Activated naive CD4-positive, alpha-beta T cell treated with anti-CD3 and anti-CD28 coated beads for 36 hours (primary cell): ENCODE measurements around the gene TRAPPC2L. TPM values are rescaled to one million over a fixed set of nuclear protein-coding genes. Genes with fewer than 3 reads are reported as not detected.

ENCODE experiments used
- CTCF ChIA-PET: fragments of 350-600 bp; sonication (Branson Sonifier 250); formaldehyde crosslinking; loops from one replicate; lab custom pipeline; 2021; ENCODE audit warnings: antibody characterized with exemption; lab: Charles Lee
- DNase-seq: peaks from one replicate; pipeline ENCODE4 v3.0.0-alpha.2; 2020
- H3K27ac Mint-ChIP-seq: one replicate; pipeline ENCODE4 v1.8.0; 2021; ENCODE audit warnings: mild to moderate bottlenecking, mixed read lengths
- H3K27me3 Mint-ChIP-seq: one replicate; pipeline ENCODE4 v1.8.0; 2021; ENCODE audit warnings: low read depth, mixed read lengths
- H3K36me3 Mint-ChIP-seq: one replicate; pipeline ENCODE4 v1.8.0; 2021; ENCODE audit warnings: low read depth, mixed read lengths
- H3K4me1 Mint-ChIP-seq: one replicate; pipeline ENCODE4 v1.8.0; 2021; ENCODE audit warnings: low read depth, mixed read lengths
- H3K4me3 Mint-ChIP-seq: one replicate; pipeline ENCODE4 v1.8.0; 2021; ENCODE audit warnings: mild to moderate bottlenecking, moderate library complexity, mixed read lengths
- H3K9me3 Mint-ChIP-seq: one replicate; pipeline ENCODE4 v1.8.0; 2021; ENCODE audit warnings: mixed read lengths
- intact Hi-C: fragments of 100-400 bp; cut with micrococcal nuclease; formaldehyde crosslinking; loops from one replicate; pipeline ENCODE4 v1.15.1; 2023
- total RNA-seq, 2 experiments: library from RNA; stranded (reverse); gene quantifications; one replicate each; pipeline ENCODE4 v1.2.3, GENCODE V29; 2021

Gene TRAPPC2L
- total RNA-seq, 2 experiments from 2014 or later, result 57.7 to 66.1 TPM

- H3K36me3 Mint-ChIP-seq, result no peaks in the 10 kb centered on the region
- intact Hi-C loops, result loop anchor here (2.0 kb wide), 2 partner anchors 53 to 73 kb away; partner anchors contain the start of gene CDT1
- peaks cover 23% of the 10 kb centered on the region for H3K4me1 Mint-ChIP-seq
- H3K27ac Mint-ChIP-seq, result no peak overlapping the region
- no peaks in the 10 kb centered on the region for H3K27me3 Mint-ChIP-seq
- peak overlapping the region; percentile 88 for H3K4me3 Mint-ChIP-seq
- no peaks in the 10 kb centered on the region for H3K9me3 Mint-ChIP-seq
- peak; percentile 6 for DNase-seq
- CTCF ChIA-PET, result interaction anchor here (1.4 to 2.9 kb wide), 3 partner anchors 41 to 360 kb away, joined by 3 to 45 read pairs (median 5); partner anchors contain the start of gene APRT
Observed at GRCh38 chr16:88856122-88856827, 652 bp upstream of the TRAPPC2L start.

DNA sequence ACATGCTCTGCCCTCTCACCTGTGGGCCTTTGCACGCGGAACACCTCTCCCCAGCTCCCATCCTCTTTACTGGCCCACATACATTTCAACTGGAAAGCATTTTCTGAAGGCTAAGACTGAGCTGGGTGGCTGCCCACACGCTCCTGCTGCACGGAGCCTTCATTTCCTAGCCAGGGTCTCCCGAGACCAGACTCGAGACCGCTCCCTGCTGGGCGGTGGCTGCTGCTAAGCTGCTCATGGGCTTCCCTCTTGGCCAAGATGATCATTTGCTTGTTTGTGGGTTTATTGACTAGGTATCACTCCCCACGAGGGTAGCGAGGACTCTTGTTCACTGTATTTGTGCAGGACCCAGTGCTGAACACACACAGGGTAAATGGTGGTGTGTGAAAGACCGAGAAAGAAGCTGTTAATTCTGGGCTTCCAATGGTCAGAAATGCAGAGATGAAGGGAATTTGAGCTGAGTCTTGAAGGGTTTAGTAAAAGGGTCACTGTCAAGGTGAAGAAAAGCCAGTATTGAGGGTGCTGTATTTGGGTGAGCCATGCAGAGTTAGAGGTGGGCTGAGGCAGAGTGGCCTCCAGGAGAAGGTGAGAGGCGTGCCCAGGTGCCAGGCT is 907 bp downstream of the TRAPPC2L start:
- Mint-ChIP-seq H3K27me3 (no peaks in the 10 kb centered on the region), H3K9me3 (no peaks in the 10 kb centered on the region), H3K4me1 (peaks cover 23% of the 10 kb centered on the region), H3K4me3 (peak overlapping the region; percentile 88), H3K27ac (peak overlapping the region; percentile 48), H3K36me3 (no peaks in the 10 kb centered on the region)
- CTCF ChIA-PET, result interaction anchor here (0.6 to 2.9 kb wide), 14 partner anchors 11 to 358 kb away, joined by 3 to 45 read pairs (median 4); partner anchors contain the start of gene APRT
- peak; percentile 75 for DNase-seq
- intact Hi-C loops, result loop anchor here (1.0 to 2.0 kb wide), 6 partner anchors 46 to 702 kb away; partner anchors contain the start of genes CDT1, CTU2, RNF166 and RPL13

GRCh38 chr16:88859381-88860091 is 2.6 kb downstream of the TRAPPC2L start:
- Mint-ChIP-seq H3K36me3 (no peaks in the 10 kb centered on the region), H3K27me3 (no peaks in the 10 kb centered on the region), H3K4me1 (peaks cover 23% of the 10 kb centered on the region), H3K9me3 (no peaks in the 10 kb centered on the region), H3K4me3 (no peak overlapping the region), H3K27ac (no peak overlapping the region)
- intact Hi-C loops, result no loop called here
- DNase-seq, result no peak
- CTCF ChIA-PET, result interaction anchor here (1.0 to 2.9 kb wide), 2 partner anchors 12 to 44 kb away, joined by 3 to 45 read pairs; partner anchors contain the start of gene APRT

DNA sequence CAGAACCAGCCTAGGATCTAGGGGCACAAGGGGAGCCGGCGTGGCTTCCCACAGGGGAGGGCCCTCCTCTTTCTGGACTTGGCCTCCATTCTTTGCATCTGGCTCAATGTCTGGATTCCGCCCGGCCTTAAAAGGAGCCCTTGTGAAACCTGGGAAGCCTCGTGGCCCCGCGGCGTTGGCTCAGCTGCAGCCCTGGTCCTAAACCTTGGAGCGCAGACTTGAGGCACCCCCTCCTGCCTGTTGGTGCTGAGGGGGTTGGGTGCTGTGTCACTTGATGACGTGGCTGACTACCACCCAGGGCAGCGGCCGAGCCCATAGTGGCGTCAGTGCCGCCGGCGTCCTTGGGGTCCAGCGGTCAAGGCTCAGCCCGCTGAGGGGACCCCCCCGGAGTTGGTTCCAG is 4.4 kb downstream of the TRAPPC2L start:
- intact Hi-C loops, result no loop called here
- DNase-seq, result no peak
- H3K36me3 Mint-ChIP-seq, result no peaks in the 10 kb centered on the region
- CTCF ChIA-PET, result no interaction called here
- peaks cover 13% of the 10 kb centered on the region for H3K4me1 Mint-ChIP-seq
- no peak overlapping the region for H3K4me3 Mint-ChIP-seq
- H3K27ac Mint-ChIP-seq, result no peak overlapping the region
- H3K27me3 Mint-ChIP-seq, result no peaks in the 10 kb centered on the region
- no peaks in the 10 kb centered on the region for H3K9me3 Mint-ChIP-seq

GRCh38 chr16:88862968-88863367 is 6.0 kb downstream of the TRAPPC2L start:
- Mint-ChIP-seq H3K27ac (no peak overlapping the region), H3K27me3 (no peaks in the 10 kb centered on the region), H3K9me3 (no peaks in the 10 kb centered on the region), H3K4me3 (no peak overlapping the region), H3K36me3 (no peaks in the 10 kb centered on the region), H3K4me1 (peaks cover 10% of the 10 kb centered on the region)
- DNase-seq, result no peak
- CTCF ChIA-PET, result no interaction called here
- intact Hi-C loops, result no loop called here

DNA sequence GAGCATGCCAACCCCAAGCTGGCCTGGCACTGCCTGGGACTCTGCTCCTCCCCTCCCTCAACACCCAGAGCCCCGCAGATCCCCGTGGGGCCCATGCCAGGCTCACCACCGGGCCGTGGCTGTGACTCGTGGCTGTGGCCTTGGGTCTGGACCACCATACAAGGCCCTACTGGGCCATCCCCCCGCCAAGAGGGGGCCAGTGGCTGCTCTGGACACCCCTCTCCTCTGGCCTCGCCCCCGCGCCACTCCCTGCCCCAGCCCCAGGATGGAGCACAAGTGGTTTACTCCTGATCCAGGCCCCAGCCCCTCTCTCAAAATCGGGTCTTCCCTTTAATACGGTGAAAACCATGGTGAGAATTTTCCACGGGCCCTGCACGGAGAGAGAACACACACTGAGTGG is 6.5 kb downstream of the TRAPPC2L start:
- no peak for DNase-seq
- CTCF ChIA-PET, result no interaction called here
- H3K36me3 Mint-ChIP-seq, result no peaks in the 10 kb centered on the region
- no peaks in the 10 kb centered on the region for H3K27me3 Mint-ChIP-seq
- H3K27ac Mint-ChIP-seq, result no peak overlapping the region
- peaks cover 5% of the 10 kb centered on the region for H3K4me1 Mint-ChIP-seq
- H3K4me3 Mint-ChIP-seq, result no peak overlapping the region
- intact Hi-C loops, result no loop called here
- H3K9me3 Mint-ChIP-seq, result no peaks in the 10 kb centered on the region

DNA sequence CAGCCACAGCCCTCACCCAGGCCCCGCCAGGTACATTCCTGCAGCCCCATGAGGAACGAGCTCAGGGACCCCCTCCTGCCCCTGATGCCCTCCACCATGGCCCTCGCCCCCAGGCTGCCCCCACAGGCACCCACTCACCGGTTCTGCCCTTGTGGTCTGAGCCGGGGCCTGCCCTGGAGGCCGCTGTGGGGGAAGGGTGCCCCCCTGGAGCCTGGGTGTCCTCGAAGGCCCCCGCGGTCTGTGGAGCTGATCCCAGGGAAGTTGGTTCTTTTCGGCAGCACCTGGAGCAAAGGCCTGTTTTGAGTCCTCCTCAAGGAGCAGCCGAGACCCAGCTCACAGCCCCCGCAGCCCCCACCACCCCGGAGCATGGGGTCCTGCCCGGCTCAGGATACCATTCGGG is 7.2 kb downstream of the TRAPPC2L start:
- Mint-ChIP-seq H3K27ac (no peak overlapping the region), H3K4me1 (no peaks in the 10 kb centered on the region), H3K4me3 (no peak overlapping the region), H3K9me3 (no peaks in the 10 kb centered on the region), H3K27me3 (no peaks in the 10 kb centered on the region), H3K36me3 (no peaks in the 10 kb centered on the region)
- intact Hi-C loops, result no loop called here
- CTCF ChIA-PET, result no interaction called here
- no peak for DNase-seq

DNA sequence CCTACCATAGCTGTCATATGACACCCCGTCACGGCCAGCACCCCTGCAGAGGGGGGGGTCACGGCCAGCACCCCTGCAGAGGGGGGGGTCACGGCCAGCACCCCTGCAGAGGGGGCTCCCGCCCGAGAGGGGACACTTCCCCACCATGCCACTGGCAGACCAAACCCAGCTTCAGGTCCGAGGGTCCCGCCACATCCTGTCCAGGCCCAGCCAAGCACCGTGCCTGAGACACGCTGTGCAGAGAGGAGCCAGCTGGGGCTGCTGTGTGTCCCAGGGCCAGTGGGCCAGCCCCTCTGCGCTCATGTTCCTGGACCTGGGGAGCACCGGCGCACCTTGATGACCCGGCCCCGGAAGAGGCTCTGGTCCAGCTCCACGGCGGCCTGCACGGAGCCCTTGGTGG is 7.6 kb downstream of the TRAPPC2L start:
- Mint-ChIP-seq H3K4me1 (no peaks in the 10 kb centered on the region), H3K36me3 (no peaks in the 10 kb centered on the region), H3K27ac (no peak overlapping the region), H3K4me3 (no peak overlapping the region), H3K27me3 (no peaks in the 10 kb centered on the region), H3K9me3 (no peaks in the 10 kb centered on the region)
- CTCF ChIA-PET, result no interaction called here
- DNase-seq, result no peak
- intact Hi-C loops, result no loop called here

GRCh38 chr16:88865310-88865709 is 8.4 kb downstream of the TRAPPC2L start:
- Mint-ChIP-seq H3K4me1 (no peaks in the 10 kb centered on the region), H3K9me3 (no peaks in the 10 kb centered on the region), H3K36me3 (no peaks in the 10 kb centered on the region), H3K4me3 (no peak overlapping the region), H3K27ac (no peak overlapping the region), H3K27me3 (no peaks in the 10 kb centered on the region)
- CTCF ChIA-PET, result no interaction called here
- no peak for DNase-seq
- intact Hi-C loops, result no loop called here

DNA sequence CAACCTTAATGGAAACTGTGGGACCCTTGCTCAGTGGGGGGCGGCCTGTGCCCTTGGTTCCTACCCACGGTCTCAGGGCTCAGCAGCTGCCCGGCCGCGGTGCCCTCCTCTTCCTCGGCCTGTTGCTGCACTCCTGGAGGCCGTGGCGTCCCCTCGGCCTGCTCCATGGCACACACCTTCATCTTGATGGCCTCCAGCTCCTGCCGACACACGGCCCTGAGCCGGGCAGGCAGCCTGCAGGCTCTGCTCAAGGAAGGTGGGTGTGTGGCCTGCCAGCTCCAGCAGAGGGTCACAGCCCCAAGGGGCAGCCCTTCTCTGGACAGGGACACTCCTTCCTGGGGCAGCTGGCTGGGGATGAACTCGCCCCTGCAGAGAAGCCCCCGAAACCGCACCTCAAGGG is 8.8 kb downstream of the TRAPPC2L start:
- intact Hi-C loops, result no loop called here
- no peak overlapping the region for H3K27ac Mint-ChIP-seq

GRCh38 chr16:88866151-88866920 is 9.4 kb downstream of the TRAPPC2L start, which contains the start of gene PABPN1L:
Gene PABPN1L, minus strand, starts transcription at chr16:88866660. Its CDS starts 54 bp downstream, at chr16:88866606.
- H3K27me3 Mint-ChIP-seq, result peaks cover 6% of the 10 kb centered on the region
- H3K4me1 Mint-ChIP-seq, result peaks cover 8% of the 10 kb centered on the region
- no peaks in the 10 kb centered on the region for H3K9me3 Mint-ChIP-seq
- DNase-seq, result no peak
- no peak within 1 kb of the TSS for H3K27ac Mint-ChIP-seq
- no peak within 1 kb of the TSS for H3K4me3 Mint-ChIP-seq
- intact Hi-C loops, result no loop called here
- no peaks in the 10 kb centered on the region for H3K36me3 Mint-ChIP-seq
- CTCF ChIA-PET, result no interaction called here

More for the DNA sequence above, 8.8 kb downstream of the TRAPPC2L start:
- no peak for DNase-seq
- peaks cover 4% of the 10 kb centered on the region for H3K4me1 Mint-ChIP-seq
- no peak overlapping the region for H3K4me3 Mint-ChIP-seq
- no peaks in the 10 kb centered on the region for H3K36me3 Mint-ChIP-seq
- CTCF ChIA-PET, result no interaction called here
- H3K27me3 Mint-ChIP-seq, result peaks cover 2% of the 10 kb centered on the region
- no peaks in the 10 kb centered on the region for H3K9me3 Mint-ChIP-seq
